B cell (primary cell): Measurements from ENCODE around the gene C21orf58.

ENCODE experiments used
- EZH2 ChIP-seq: IDR thresholded peaks from 2 replicates; pipeline ENCODE4 v1.6.1; 2012; ENCODE audit warnings: borderline replicate concordance, low read depth, mild to moderate bottlenecking, moderate library complexity, low read length; ENCODE audit not compliant: insufficient read depth, poor library complexity, severe bottlenecking
- TF ChIP-seq, protein P1 (sequence below): fragments of 200-600 bp; IDR thresholded peaks from one replicate; pipeline ENCODE4 v1.8.0; 2022; ENCODE audit warnings: antibody characterized with exemption, mild to moderate bottlenecking

DNA sequence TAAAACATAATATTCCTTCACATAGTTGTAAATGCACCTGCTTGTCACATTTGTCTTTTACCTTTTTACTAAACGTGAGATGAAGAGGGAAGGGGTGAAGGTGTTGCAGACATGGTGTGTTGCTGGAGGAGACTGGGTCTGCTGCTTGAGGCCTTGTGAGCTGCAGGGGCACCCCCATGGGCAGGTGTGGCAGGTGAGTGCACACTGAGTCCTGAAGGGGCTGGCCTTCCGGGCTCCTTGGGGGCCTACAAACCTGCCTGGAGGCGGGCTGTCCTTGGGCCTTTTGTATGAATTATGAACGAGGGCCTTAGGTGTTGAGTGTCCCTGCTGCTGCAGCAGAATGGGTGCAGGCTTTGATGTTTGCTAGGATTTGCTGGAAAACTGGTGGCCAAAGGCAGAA, 4.0 kb upstream of the C21orf58 start:
- TF ChIP-seq, protein P1, sequence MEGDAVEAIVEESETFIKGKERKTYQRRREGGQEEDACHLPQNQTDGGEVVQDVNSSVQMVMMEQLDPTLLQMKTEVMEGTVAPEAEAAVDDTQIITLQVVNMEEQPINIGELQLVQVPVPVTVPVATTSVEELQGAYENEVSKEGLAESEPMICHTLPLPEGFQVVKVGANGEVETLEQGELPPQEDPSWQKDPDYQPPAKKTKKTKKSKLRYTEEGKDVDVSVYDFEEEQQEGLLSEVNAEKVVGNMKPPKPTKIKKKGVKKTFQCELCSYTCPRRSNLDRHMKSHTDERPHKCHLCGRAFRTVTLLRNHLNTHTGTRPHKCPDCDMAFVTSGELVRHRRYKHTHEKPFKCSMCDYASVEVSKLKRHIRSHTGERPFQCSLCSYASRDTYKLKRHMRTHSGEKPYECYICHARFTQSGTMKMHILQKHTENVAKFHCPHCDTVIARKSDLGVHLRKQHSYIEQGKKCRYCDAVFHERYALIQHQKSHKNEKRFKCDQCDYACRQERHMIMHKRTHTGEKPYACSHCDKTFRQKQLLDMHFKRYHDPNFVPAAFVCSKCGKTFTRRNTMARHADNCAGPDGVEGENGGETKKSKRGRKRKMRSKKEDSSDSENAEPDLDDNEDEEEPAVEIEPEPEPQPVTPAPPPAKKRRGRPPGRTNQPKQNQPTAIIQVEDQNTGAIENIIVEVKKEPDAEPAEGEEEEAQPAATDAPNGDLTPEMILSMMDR = no peak
- no peak for TF ChIP-seq EZH2
